H9 (cell line): ENCODE results near the gene MRPL17. TPM values are rescaled to one million over a fixed set of nuclear protein-coding genes. Genes with fewer than 3 reads are reported as not detected.

ENCODE experiments used
- DNase-seq: peaks from one replicate; pipeline ENCODE4 v3.0.0-alpha.2; 2017
- H2AFZ ChIP-seq: one replicate; pipeline ENCODE4 v1.6.1; 2013; ENCODE audit warnings: mild to moderate bottlenecking, low read length, control low read depth, moderate library complexity
- H2AK5ac ChIP-seq: 2 replicates; pipeline ENCODE4 v1.6.1; 2013; ENCODE audit warnings: low read length, control low read depth, mixed read lengths; ENCODE audit not compliant: insufficient read length
- H2BK120ac ChIP-seq: one replicate; pipeline ENCODE4 v1.6.1; 2013; ENCODE audit warnings: low read depth, mild to moderate bottlenecking, low read length, control low read depth, inconsistent platforms; ENCODE audit not compliant: poor library complexity, severe bottlenecking
- H2BK12ac ChIP-seq: 2 replicates; pipeline ENCODE4 v1.6.1; 2013; ENCODE audit warnings: low read length, control low read depth, mixed read lengths, low read depth; ENCODE audit not compliant: insufficient read length
- H2BK15ac ChIP-seq: 2 replicates; pipeline ENCODE4 v1.6.1; 2013; ENCODE audit warnings: low read depth, low read length, control low read depth
- H2BK20ac ChIP-seq: one replicate; pipeline ENCODE4 v1.6.1; 2013; ENCODE audit warnings: low read depth, mild to moderate bottlenecking, low read length, control low read depth, inconsistent platforms; ENCODE audit not compliant: poor library complexity, severe bottlenecking
- H2BK5ac ChIP-seq: 2 replicates; pipeline ENCODE4 v1.6.1; 2013; ENCODE audit warnings: low read length, control low read depth, mixed read lengths; ENCODE audit not compliant: insufficient read length
- H3K14ac ChIP-seq: 2 replicates; pipeline ENCODE4 v1.6.1; 2013; ENCODE audit warnings: low read length, control low read depth; ENCODE audit not compliant: insufficient read depth
- H3K18ac ChIP-seq: 2 replicates; pipeline ENCODE4 v1.6.1; 2013; ENCODE audit warnings: low read depth, mild to moderate bottlenecking, mixed read lengths, low read length, control low read depth; ENCODE audit not compliant: insufficient read length
- H3K23ac ChIP-seq: 2 replicates; pipeline ENCODE4 v1.6.1; 2013; ENCODE audit warnings: low read length, control low read depth, mixed read lengths, low read depth; ENCODE audit not compliant: insufficient read length
- H3K23me2 ChIP-seq: 2 replicates; pipeline ENCODE4 v1.6.1; 2013; ENCODE audit warnings: low read depth, mild to moderate bottlenecking, mixed read lengths, low read length, control low read depth; ENCODE audit not compliant: insufficient read length, poor library complexity, severe bottlenecking
- H3K27ac ChIP-seq: 2 replicates; pipeline ENCODE4 v1.5.1; 2013; ENCODE audit warnings: low read length, control low read depth, mixed read lengths, low read depth; ENCODE audit not compliant: insufficient read length
- H3K27me3 ChIP-seq: 2 replicates; pipeline ENCODE4 v1.6.1; 2013; ENCODE audit warnings: low read length, control low read depth, inconsistent platforms; ENCODE audit not compliant: insufficient read depth
- H3K4ac ChIP-seq: 2 replicates; pipeline ENCODE4 v1.6.1; 2013; ENCODE audit warnings: low read depth, mild to moderate bottlenecking, control low read depth, inconsistent platforms, low read length, moderate library complexity
- H3K4me1 ChIP-seq: 2 replicates; pipeline ENCODE4 v1.6.1; 2013; ENCODE audit warnings: low read length, control low read depth, inconsistent platforms; ENCODE audit not compliant: insufficient read depth
- H3K4me2 ChIP-seq: 2 replicates; pipeline ENCODE4 v1.6.1; 2013; ENCODE audit warnings: low read length, control low read depth, mixed read lengths; ENCODE audit not compliant: insufficient read length, insufficient read depth
- H3K56ac ChIP-seq: 2 replicates; pipeline ENCODE4 v1.6.1; 2013; ENCODE audit warnings: low read depth, mild to moderate bottlenecking, mixed read lengths, low read length, control low read depth; ENCODE audit not compliant: insufficient read length
- H3K79me1 ChIP-seq: 2 replicates; pipeline ENCODE4 v1.6.1; 2013; ENCODE audit warnings: low read depth, mild to moderate bottlenecking, moderate library complexity, low read length, control low read depth, inconsistent platforms; ENCODE audit not compliant: insufficient read depth, poor library complexity, severe bottlenecking
- H3K79me2 ChIP-seq: 2 replicates; pipeline ENCODE4 v1.6.1; 2013; ENCODE audit warnings: low read length, control low read depth, inconsistent platforms; ENCODE audit not compliant: insufficient read depth
- H3K9ac ChIP-seq: 2 replicates; pipeline ENCODE4 v1.6.1; 2013; ENCODE audit warnings: low read length, control low read depth, mixed read lengths; ENCODE audit not compliant: insufficient read length; ENCODE audit errors: extremely low read depth
- H3K9me3 ChIP-seq: one replicate; pipeline ENCODE4 v1.6.1; 2013; ENCODE audit warnings: low read depth, low read length, inconsistent platforms; ENCODE audit not compliant: control insufficient read depth
- H3T11ph ChIP-seq: one replicate; pipeline ENCODE4 v1.6.1; 2013; ENCODE audit warnings: mild to moderate bottlenecking, low read length, control low read depth, inconsistent platforms
- H4K20me1 ChIP-seq: one replicate; pipeline ENCODE4 v1.6.1; 2013; ENCODE audit not compliant: control insufficient read depth, insufficient read length, insufficient read depth
- H4K5ac ChIP-seq: 2 replicates; pipeline ENCODE4 v1.6.1; 2013; ENCODE audit warnings: low read depth, mild to moderate bottlenecking, mixed read lengths, low read length, control low read depth; ENCODE audit not compliant: insufficient read length
- H4K8ac ChIP-seq: replicated peaks from 2 replicates; pipeline ENCODE4 v1.6.1; 2013; ENCODE audit warnings: low read length, control low read depth, mixed read lengths, low read depth; ENCODE audit not compliant: insufficient read length
- H4K91ac ChIP-seq: 2 replicates; pipeline ENCODE4 v1.6.1; 2013; ENCODE audit warnings: low read depth, mild to moderate bottlenecking, moderate library complexity, mixed read lengths, low read length, control low read depth; ENCODE audit not compliant: insufficient read length
- H3K27ac Mint-ChIP-seq, 3 experiments: 2 replicates in 2 of 3; 3 replicates in 1 of 3; pipeline ENCODE4 v1.8.0; 2020 to 2021; ENCODE audit warnings: mixed read lengths in 3 of 3, mild to moderate bottlenecking in 1 of 3, moderate library complexity in 1 of 3
- H3K27me3 Mint-ChIP-seq: 2 replicates; pipeline ENCODE4 v1.8.0; 2021; ENCODE audit warnings: low read depth, mild to moderate bottlenecking, moderate library complexity, mixed read lengths
- H3K36me3 Mint-ChIP-seq, 3 experiments: 2 replicates in 2 of 3; 3 replicates in 1 of 3; pipeline ENCODE4 v1.8.0; 2020 to 2021; ENCODE audit warnings: low read depth in 3 of 3, mixed read lengths in 3 of 3; ENCODE audit not compliant: insufficient read depth in 1 of 3
- H3K4me1 Mint-ChIP-seq, 2 experiments: 2 replicates each; pipeline ENCODE4 v1.8.0; 2020; ENCODE audit warnings: mixed read lengths in 2 of 2
- H3K4me3 Mint-ChIP-seq, 2 experiments: 2 replicates in 1 of 2; 3 replicates in 1 of 2; pipeline ENCODE4 v1.8.0; 2020 to 2021; ENCODE audit warnings: mild to moderate bottlenecking in 2 of 2, mixed read lengths in 2 of 2, moderate library complexity in 1 of 2
- H3K9me3 Mint-ChIP-seq, 2 experiments: 2 replicates in 1 of 2; 3 replicates in 1 of 2; pipeline ENCODE4 v1.8.0; 2020; ENCODE audit warnings: mild to moderate bottlenecking in 2 of 2, mixed read lengths in 2 of 2, moderate library complexity in 1 of 2
- CTCF ChIP-seq: fragments of 200-600 bp; sonication (generic); conservative IDR thresholded peaks from 3 replicates; pipeline ENCODE4 v1.8.0; 2021; ENCODE audit warnings: antibody characterized with exemption, mild to moderate bottlenecking
- WGBS: extraction: QIAGEN DNeasy Blood & Tissue Kit; methylation state at CpG from one replicate; pipeline ENCODE4 v1.1.7; 2013; ENCODE audit warnings: missing lambda C conversion rate, low lambda C conversion rate, mixed read lengths; ENCODE audit not compliant: insufficient read length; ENCODE audit errors: extremely low coverage; 5-methylcytosine and 5-hydroxymethylcytosine counted together
- total RNA-seq: library from RNA; stranded (reverse); gene quantifications from 2 replicates; pipeline ENCODE4 v1.2.1, GENCODE V29; 2021

The MRPL17 gene
- total RNA-seq, 1 experiment from 2014 or later, result 75.5 TPM

- Mint-ChIP-seq H3K9me3 (no peaks in the 10 kb centered on the region), H3K4me3 (no peak overlapping the region), H3K36me3 (peaks cover 2 to 18% (median 8%) of the 10 kb centered on the region in 3 experiments; a peak in 6 of 7 replicates), H3K27ac (no peak overlapping the region; a peak in 1 of 7 replicates), H3K4me1 (peaks cover 3% of the 10 kb centered on the region in 2 experiments; a peak in 2 of 4 replicates), H3K27me3 (peaks cover 49% of the 10 kb centered on the region)
- Histone ChIP-seq H3K23ac (no peak overlapping the region), H3K79me1 (no peaks in the 10 kb centered on the region), H2BK15ac (no peak overlapping the region), H2BK12ac (no peak overlapping the region), H4K8ac (no peak overlapping the region), H4K20me1 (no peaks in the 10 kb centered on the region), H3K18ac (no peak overlapping the region), H2BK120ac (no peak overlapping the region), H3K23me2 (peaks cover 9% of the 10 kb centered on the region), H3K14ac (no peak overlapping the region), H2AFZ (no peak overlapping the region), H4K5ac (no peak overlapping the region), H3K9ac (no peak overlapping the region), H3K79me2 (no peaks in the 10 kb centered on the region), H3K27ac (no peak overlapping the region), H3K9me3 (no peaks in the 10 kb centered on the region), H2BK20ac (no peak overlapping the region), H3K4me2 (no peak overlapping the region), H2AK5ac (no peak overlapping the region), H3K56ac (no peak overlapping the region), H3K4ac (no peak overlapping the region), H4K91ac (no peak overlapping the region), H3K4me1 (no peaks in the 10 kb centered on the region), H2BK5ac (no peak overlapping the region), H3T11ph (no peak overlapping the region), H3K27me3 (peaks cover 18% of the 10 kb centered on the region; the same call in 1 of the 2 replicates)
- DNase-seq, result peak; percentile 22
- no peak for TF ChIP-seq CTCF
- WGBS, result no CpG with 5 or more reads among the region's 29 CpGs
Observed at GRCh38 chr11:6632116-6633073, 50.7 kb downstream of the MRPL17 start.
